ENCODE measurements around the gene ATP6V1B1.

ATP6V1B1 gene

DNA sequence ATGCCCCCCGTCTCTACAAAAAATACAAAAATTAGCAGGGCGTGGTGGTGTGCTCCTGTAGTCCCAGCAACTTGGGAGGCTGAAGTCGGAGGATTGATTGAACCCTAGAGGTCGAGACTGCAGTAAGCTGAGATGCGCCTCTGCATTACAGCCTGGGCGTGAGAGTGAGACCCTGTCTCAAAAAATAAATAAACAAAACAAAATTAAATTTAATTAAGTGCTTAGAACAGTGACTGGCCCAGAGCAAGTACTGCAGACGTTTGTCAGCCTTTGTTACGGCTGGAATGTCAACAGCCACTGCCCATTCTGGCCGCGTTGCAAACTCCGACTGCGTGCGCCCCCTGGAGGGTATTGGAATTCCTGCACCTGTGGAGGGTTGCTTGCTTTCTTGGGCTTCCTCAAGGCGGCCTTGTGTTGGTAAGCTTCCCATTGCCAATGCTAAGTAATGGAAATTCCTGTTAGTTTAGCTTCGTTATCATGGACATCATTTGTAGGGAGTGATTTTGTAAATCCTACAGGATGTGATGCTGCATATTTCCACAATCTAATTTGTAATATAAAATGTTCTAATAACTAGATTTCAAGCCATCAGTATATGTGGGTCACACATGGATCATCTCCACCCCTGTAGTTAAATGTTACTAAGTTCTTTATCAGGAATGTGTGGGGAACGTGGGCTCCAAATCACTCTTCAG, 15.9 kb upstream of the ATP6V1B1 start:
- H3K9me3 ChIP-seq (ENCODE audit: control insufficient read depth, insufficient read depth, low read depth, low read length) = no peaks in the 10 kb centered on the region
- no peaks in the 10 kb centered on the region for H3K36me3 ChIP-seq (ENCODE audit: control insufficient read depth, insufficient read depth, low read length)
- no peak overlapping the region for H3K9ac ChIP-seq (ENCODE audit: low read length)
- H3K4me1 ChIP-seq (ENCODE audit: control insufficient read depth, insufficient read depth, low read length) = peaks cover 13% of the 10 kb centered on the region
- H3K27me3 ChIP-seq (ENCODE audit: control insufficient read depth, insufficient read depth, low read length) = peaks cover 25% of the 10 kb centered on the region
- no peak overlapping the region for H3K4me3 ChIP-seq (ENCODE audit: low read depth, low read length)
- no peak overlapping the region for H3K27ac ChIP-seq (ENCODE audit: low read depth, low read length)

DNA sequence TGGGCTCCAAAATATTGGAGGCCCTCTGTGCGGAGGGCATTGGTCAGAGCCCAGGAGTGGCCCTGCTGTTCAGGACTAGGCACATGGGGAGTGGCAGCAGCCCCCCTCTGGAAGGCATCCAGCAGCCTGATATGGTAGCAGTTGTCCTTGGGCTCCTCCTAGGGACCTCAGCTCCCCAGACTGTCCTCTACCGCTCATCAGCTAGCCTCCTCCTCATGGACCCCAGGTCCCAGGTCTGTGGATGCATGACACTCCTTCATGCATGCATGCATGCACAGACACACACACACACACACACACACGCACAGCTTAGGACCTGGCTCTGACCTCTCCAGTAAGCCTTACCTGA, 15.4 kb upstream of the ATP6V1B1 start:
- Histone ChIP-seq H3K9me3 (ENCODE audit: control insufficient read depth, insufficient read depth, low read depth, low read length) (no peaks in the 10 kb centered on the region), H3K4me1 (ENCODE audit: control insufficient read depth, insufficient read depth, low read length) (peaks cover 13% of the 10 kb centered on the region), H3K27ac (ENCODE audit: low read depth, low read length) (no peak overlapping the region), H3K9ac (ENCODE audit: low read length) (no peak overlapping the region), H3K36me3 (ENCODE audit: control insufficient read depth, insufficient read depth, low read length) (no peaks in the 10 kb centered on the region), H3K27me3 (ENCODE audit: control insufficient read depth, insufficient read depth, low read length) (peaks cover 29% of the 10 kb centered on the region), H3K4me3 (ENCODE audit: low read depth, low read length) (no peak overlapping the region)

GRCh38 chr2:70921031-70921430, 14.7 kb upstream of the ATP6V1B1 start:
- Histone ChIP-seq H3K9me3 (ENCODE audit: control insufficient read depth, insufficient read depth, low read depth, low read length) (no peaks in the 10 kb centered on the region), H3K9ac (ENCODE audit: low read length) (no peak overlapping the region), H3K4me3 (ENCODE audit: low read depth, low read length) (no peak overlapping the region), H3K36me3 (ENCODE audit: control insufficient read depth, insufficient read depth, low read length) (no peaks in the 10 kb centered on the region), H3K4me1 (ENCODE audit: control insufficient read depth, insufficient read depth, low read length) (peaks cover 13% of the 10 kb centered on the region), H3K27me3 (ENCODE audit: control insufficient read depth, insufficient read depth, low read length) (peaks cover 35% of the 10 kb centered on the region), H3K27ac (ENCODE audit: low read depth, low read length) (no peak overlapping the region)

- no peak overlapping the region for H3K27ac ChIP-seq (ENCODE audit: low read depth, low read length)
- no peak overlapping the region for H3K4me3 ChIP-seq (ENCODE audit: low read depth, low read length)
- peaks cover 43% of the 10 kb centered on the region for H3K27me3 ChIP-seq (ENCODE audit: control insufficient read depth, insufficient read depth, low read length)
- H3K9ac ChIP-seq (ENCODE audit: low read length) = no peak overlapping the region
- no peaks in the 10 kb centered on the region for H3K9me3 ChIP-seq (ENCODE audit: control insufficient read depth, insufficient read depth, low read depth, low read length)
- H3K4me1 ChIP-seq (ENCODE audit: control insufficient read depth, insufficient read depth, low read length) = peaks cover 13% of the 10 kb centered on the region
- H3K36me3 ChIP-seq (ENCODE audit: control insufficient read depth, insufficient read depth, low read length) = no peaks in the 10 kb centered on the region
Measured at GRCh38 chr2:70921839-70922234, 13.9 kb upstream of the ATP6V1B1 start.

DNA sequence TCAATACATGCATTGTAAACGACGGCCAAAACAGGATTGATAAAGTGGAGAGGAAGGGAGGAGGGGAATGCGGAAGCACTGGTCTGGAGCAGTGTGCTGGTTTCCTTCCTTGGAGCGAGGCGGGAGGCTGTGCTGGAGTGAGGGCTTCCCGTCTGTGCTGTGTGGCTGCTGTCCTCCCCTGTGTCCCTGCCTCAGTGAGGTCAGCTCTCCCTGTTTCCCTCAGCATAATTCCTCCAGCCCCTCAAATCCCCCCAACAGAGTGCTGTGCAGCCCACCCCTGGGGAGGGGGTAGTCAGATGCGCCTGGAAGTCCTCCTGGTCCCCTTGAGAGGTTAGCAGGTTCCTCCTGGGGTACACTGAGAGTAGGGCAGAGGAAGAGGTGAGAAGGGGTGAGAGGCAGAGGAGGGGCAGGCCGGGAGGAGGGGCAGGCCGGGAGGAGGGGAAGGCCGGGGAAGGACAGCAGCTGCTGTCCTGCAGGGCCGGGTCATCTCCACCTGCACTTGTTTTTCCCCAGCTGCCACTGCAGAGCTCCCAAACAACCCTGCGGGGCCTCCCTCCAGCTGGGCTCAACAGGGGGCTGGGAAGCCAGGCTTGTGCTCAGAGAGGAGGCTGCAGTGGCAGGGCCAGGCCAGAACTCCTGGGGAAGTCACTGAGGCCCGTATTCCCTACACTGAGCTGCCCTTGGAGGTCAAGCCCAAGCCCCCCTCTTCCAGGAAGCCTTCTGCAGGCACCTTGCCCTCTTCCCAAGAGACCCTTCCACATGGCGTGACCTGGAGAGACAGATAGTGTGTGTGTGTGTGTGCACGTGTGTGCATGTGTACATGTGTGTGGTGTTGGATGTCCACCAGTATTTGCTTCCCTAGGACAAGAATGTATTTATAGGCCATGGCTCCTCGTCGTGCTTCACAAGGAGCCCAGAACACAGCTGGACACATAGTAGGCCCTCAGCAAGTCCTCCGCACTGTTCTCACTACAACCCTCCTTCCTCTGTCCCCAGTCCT, 13.2 kb upstream of the ATP6V1B1 start:
- Histone ChIP-seq H3K27ac (ENCODE audit: low read depth, low read length) (no peak overlapping the region), H3K27me3 (ENCODE audit: control insufficient read depth, insufficient read depth, low read length) (peaks cover 44% of the 10 kb centered on the region), H3K4me3 (ENCODE audit: low read depth, low read length) (no peak overlapping the region), H3K9me3 (ENCODE audit: control insufficient read depth, insufficient read depth, low read depth, low read length) (no peaks in the 10 kb centered on the region), H3K9ac (ENCODE audit: low read length) (no peak overlapping the region), H3K36me3 (ENCODE audit: control insufficient read depth, insufficient read depth, low read length) (no peaks in the 10 kb centered on the region), H3K4me1 (ENCODE audit: control insufficient read depth, insufficient read depth, low read length) (peaks cover 13% of the 10 kb centered on the region)

GRCh38 chr2:70923378-70924015, 12.2 kb upstream of the ATP6V1B1 start:
- H3K27me3 ChIP-seq (ENCODE audit: control insufficient read depth, insufficient read depth, low read length) = peaks cover 42% of the 10 kb centered on the region
- peaks cover 13% of the 10 kb centered on the region for H3K4me1 ChIP-seq (ENCODE audit: control insufficient read depth, insufficient read depth, low read length)
- H3K27ac ChIP-seq (ENCODE audit: low read depth, low read length) = no peak overlapping the region
- no peaks in the 10 kb centered on the region for H3K36me3 ChIP-seq (ENCODE audit: control insufficient read depth, insufficient read depth, low read length)
- H3K9ac ChIP-seq (ENCODE audit: low read length) = no peak overlapping the region
- H3K4me3 ChIP-seq (ENCODE audit: low read depth, low read length) = no peak overlapping the region
- H3K9me3 ChIP-seq (ENCODE audit: control insufficient read depth, insufficient read depth, low read depth, low read length) = no peaks in the 10 kb centered on the region

GRCh38 chr2:70926042-70926441, 9.7 kb upstream of the ATP6V1B1 start:
- no peaks in the 10 kb centered on the region for H3K9me3 ChIP-seq (ENCODE audit: control insufficient read depth, insufficient read depth, low read depth, low read length)
- peaks cover 13% of the 10 kb centered on the region for H3K4me1 ChIP-seq (ENCODE audit: control insufficient read depth, insufficient read depth, low read length)
- H3K27ac ChIP-seq (ENCODE audit: low read depth, low read length) = no peak overlapping the region
- H3K36me3 ChIP-seq (ENCODE audit: control insufficient read depth, insufficient read depth, low read length) = no peaks in the 10 kb centered on the region
- peaks cover 52% of the 10 kb centered on the region for H3K27me3 ChIP-seq (ENCODE audit: control insufficient read depth, insufficient read depth, low read length)
- no peak overlapping the region for H3K4me3 ChIP-seq (ENCODE audit: low read depth, low read length)
- no peak overlapping the region for H3K9ac ChIP-seq (ENCODE audit: low read length)

DNA sequence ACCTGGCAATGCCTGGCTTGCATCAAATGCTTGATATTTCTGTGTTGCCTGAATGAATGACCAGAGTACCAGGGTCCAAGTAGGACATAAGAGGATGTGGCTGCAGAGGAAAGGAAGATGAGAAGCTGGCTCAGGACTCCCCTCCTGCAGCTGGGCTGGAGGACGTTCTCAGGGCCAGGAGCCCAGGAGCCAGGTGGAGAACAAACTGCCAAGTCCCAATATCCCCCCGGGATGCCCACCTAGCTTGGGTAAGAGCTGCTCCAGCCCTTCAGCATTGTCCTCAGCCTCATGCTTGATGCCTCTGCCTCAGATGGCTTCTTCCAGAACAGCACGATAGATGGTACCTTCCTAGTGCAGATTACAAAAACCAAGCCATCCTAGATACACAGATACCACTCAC, 8.6 kb upstream of the ATP6V1B1 start:
- Histone ChIP-seq H3K27ac (ENCODE audit: low read depth, low read length) (no peak overlapping the region), H3K9me3 (ENCODE audit: control insufficient read depth, insufficient read depth, low read depth, low read length) (no peaks in the 10 kb centered on the region), H3K9ac (ENCODE audit: low read length) (no peak overlapping the region), H3K4me1 (ENCODE audit: control insufficient read depth, insufficient read depth, low read length) (peaks cover 9% of the 10 kb centered on the region), H3K36me3 (ENCODE audit: control insufficient read depth, insufficient read depth, low read length) (no peaks in the 10 kb centered on the region), H3K27me3 (ENCODE audit: control insufficient read depth, insufficient read depth, low read length) (peaks cover 45% of the 10 kb centered on the region), H3K4me3 (ENCODE audit: low read depth, low read length) (no peak overlapping the region)

GRCh38 chr2:70927641-70928040, 8.1 kb upstream of the ATP6V1B1 start:
- peaks cover 43% of the 10 kb centered on the region for H3K27me3 ChIP-seq (ENCODE audit: control insufficient read depth, insufficient read depth, low read length)
- H3K9me3 ChIP-seq (ENCODE audit: control insufficient read depth, insufficient read depth, low read depth, low read length) = no peaks in the 10 kb centered on the region
- H3K27ac ChIP-seq (ENCODE audit: low read depth, low read length) = no peak overlapping the region
- no peak overlapping the region for H3K9ac ChIP-seq (ENCODE audit: low read length)
- peaks cover 4% of the 10 kb centered on the region for H3K4me1 ChIP-seq (ENCODE audit: control insufficient read depth, insufficient read depth, low read length)
- H3K4me3 ChIP-seq (ENCODE audit: low read depth, low read length) = no peak overlapping the region
- no peaks in the 10 kb centered on the region for H3K36me3 ChIP-seq (ENCODE audit: control insufficient read depth, insufficient read depth, low read length)

- Histone ChIP-seq H3K9me3 (ENCODE audit: control insufficient read depth, insufficient read depth, low read depth, low read length) (no peaks in the 10 kb centered on the region), H3K27me3 (ENCODE audit: control insufficient read depth, insufficient read depth, low read length) (peaks cover 45% of the 10 kb centered on the region), H3K4me1 (ENCODE audit: control insufficient read depth, insufficient read depth, low read length) (no peaks in the 10 kb centered on the region), H3K36me3 (ENCODE audit: control insufficient read depth, insufficient read depth, low read length) (no peaks in the 10 kb centered on the region), H3K4me3 (ENCODE audit: low read depth, low read length) (no peak overlapping the region), H3K27ac (ENCODE audit: low read depth, low read length) (no peak overlapping the region), H3K9ac (ENCODE audit: low read length) (no peak overlapping the region)
Measured at GRCh38 chr2:70928366-70928765, 7.3 kb upstream of the ATP6V1B1 start.
